Glomerular visceral epithelial cell (primary cell): ENCODE results near the gene NBPF1.
"Not testable (repeated sequence)": the region's sequence is repeated elsewhere in the genome, so short reads cannot be mapped to it uniquely, and the experiment has no call there.

ENCODE experiments used
- DNase-seq: peaks from one replicate; pipeline ENCODE4 v3.0.0-alpha.2; 2016; ENCODE audit errors: extremely low spot score

The NBPF1 gene

DNA sequence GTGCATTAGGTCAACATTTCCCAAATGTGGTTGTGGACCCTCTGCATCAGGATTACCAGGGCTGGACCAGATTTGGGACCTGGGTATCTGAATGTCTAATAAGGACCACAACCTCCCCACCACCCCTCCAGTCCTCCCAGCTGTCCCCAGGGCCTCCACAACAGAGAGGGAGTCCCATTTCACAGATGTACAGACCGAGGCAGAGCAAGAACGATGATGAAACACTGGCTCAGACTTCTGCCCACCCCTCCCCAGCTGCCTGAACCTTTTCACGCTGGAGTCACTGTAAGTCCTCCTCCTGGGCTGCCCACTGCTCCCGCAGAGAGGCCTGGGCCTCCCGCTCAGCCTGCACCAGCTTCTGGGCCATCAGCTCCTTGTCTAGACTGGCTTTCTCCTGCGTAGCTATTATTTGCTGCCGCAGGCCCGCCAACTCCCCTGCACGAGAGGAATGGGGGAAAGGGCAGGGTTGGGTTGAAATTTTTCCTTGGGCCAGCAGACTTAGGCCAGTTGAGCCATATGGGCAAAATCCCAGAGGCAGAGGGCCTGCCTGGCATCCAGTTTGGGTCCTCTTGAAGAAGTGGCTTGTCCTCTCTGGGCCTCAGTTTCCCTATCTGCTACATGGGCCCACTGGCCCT is 8.4 kb upstream of the NBPF1 start:
- DNase-seq: not testable (repeated sequence)

DNA sequence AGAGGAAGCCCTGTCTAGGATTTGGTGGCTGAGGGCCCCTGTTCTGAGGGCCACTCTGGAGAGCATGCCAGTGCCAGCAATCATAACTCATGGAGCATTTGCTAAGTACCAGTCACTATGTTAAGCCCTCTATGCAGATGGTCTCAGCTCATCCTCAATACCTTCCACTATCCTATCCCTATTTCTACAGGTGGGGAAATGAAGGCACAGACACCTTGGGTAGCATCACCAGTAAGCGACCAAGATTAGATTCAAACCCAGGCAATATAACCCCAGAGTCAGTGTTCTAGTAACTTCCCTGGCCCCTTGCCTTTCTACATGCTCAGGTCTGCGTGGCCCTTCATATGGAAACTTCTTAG is 7.9 kb upstream of the NBPF1 start:
- DNase-seq: no peak

DNA sequence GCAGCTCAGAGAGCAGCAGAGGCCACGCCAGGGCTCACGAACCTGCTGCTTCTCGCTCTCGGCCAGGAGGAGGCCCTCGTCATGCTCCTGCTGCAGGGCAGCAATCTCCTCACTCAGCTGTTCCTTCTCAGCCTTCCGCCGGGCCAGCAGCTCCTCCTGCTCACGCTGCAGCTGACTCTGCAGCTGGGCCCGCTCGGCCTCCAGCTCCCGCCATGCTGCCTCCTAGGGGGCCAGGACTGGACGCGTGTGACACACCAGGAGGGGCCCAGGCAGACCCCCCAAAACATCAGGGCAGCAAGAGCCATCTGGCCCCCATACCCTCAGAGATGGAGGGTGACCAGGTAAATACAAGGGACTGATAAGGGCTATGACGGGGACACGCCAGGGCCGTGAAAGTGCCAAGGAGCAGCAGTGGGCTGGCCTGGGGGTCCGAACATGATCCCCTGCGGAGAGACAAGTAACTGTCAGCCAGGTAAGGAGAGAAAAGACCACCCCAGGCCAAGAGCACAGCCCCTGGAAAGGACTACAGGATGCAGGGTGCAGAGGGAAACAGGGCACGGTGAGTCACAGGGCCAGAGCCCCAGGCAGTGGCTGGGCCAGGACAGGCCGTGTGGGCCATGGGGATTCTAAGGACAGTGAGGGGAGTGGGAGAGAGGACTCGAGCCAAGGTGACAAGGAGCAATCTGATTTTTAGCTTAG is 6.6 kb upstream of the NBPF1 start:
- DNase-seq: not testable (repeated sequence)

DNA sequence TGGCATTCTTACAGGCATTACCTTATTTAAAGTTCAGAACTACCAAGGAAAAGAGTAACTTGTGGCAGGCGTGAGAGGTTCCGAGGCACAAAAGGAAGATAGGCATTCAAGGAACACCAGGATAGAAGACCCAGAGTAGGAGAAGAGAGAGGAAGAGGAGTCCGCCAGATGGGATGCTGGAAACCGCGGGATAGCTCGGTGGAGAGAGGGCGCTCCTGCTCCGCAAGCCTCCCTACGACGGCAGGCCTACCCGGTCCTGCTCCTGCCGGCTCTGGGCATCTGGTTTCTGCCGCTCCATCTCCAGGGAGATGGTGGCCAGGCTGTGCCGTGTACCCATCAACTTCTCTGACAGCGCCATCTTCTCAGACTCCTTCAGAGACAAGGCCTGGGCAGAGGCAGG is 5.4 kb upstream of the NBPF1 start:
- no peak for DNase-seq

DNA sequence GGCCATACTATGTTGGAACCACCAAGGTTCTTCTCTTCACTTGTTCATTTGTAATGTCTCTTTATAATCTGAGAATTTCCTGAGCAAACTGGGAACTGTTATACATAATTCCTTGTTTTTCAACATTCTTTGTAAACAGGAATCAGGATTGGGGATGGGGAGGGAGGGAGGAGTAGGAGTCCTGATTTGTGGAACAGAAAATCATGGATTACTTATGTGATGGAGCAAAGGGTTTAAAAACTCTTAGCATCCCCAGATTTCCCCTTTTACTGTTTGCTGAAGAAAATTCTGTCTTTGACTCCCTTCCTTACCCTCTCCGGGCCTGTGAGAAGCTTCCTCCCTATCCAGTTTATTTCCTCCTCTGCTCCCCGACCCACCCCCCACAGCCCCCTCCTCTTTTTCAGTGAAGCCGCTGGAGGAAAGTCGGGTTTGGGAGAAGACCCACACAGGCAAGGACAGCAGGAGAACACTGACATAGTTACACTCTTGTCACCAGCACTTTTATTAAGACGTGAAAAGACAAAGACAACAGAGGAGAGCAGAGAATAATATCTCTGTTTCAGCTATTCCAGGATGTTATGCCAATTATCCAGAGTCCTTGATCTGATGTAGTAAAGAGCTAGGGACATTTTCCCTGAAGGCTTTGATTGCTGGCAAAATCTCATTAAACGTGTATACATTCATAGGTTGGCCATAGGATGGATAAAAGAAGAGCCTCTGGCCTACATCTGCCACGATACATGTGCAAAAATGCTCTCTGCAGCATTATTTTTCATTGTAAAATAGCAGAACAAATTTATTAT is 4.6 kb upstream of the NBPF1 start:
- no peak for DNase-seq

DNA sequence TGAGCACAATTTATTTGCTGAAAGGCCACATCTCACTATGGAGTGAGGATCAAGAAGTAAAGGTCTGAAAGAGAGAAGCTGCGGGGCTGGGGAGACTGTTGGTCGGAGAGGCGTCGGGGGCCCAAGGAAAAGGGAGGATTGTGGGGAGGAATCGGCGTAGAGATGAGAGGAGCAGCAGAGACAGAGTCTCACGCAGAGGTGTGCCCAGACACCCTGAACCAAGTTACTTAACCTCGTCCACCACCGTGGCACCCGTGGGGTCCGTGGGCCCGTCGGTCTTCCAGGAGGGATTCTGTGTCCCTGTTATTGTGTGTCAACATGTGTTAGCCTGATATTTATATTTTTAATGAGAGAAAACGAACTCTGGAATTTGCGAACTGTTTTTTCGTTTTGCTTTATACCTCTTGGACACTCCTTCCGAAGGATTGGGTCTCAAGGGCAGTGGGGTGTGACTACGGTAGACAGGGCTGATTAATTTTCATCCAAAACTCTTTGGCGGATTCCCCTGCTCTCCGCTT is 3.8 kb upstream of the NBPF1 start:
- no peak for DNase-seq

DNA sequence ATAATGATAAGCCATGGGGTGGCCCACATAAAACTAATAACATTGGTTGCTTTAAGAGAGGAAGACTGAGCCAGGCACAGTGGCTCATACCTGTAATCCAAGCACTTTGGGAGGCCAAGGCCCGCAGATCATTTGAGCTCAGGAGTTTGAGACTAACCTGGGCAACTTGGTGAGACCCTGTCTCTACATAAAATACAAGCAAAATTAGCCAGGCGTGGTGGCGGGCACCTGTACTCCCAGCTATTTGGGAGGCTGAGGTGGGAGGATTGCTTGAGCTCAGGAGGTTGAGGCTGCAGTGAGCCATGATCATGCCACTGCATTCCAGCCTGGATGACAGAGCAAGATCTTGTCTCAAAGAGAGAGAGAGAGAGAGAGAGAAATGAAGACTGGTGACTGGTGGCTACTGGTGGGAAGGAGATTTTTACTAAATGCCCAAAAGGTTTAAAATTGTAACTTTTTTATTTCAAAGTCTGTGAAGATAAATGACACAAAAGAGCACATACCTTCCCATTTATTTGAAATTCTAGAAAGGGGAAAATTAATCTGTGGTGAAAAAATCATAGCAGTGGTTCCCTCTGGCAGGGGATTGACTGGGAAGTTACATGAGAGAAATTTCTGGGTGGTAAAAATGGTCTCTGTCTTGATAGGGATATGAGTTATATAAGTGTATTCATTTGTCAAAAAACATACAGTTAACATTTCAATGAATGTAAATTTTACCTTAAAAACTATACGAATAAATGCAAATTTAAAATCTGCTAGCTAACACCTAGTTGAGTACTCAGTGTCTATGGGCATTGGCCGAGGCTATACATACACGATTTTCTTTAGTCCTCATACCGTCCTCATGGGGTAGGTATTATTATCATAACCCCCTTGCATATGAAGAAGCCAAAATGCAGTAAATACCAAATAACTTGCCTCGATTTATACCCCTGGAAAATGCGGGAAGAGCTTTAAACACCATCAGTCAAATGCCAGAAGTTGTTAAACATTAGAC is 2.2 kb upstream of the NBPF1 start:
- DNase-seq: no peak

DNA sequence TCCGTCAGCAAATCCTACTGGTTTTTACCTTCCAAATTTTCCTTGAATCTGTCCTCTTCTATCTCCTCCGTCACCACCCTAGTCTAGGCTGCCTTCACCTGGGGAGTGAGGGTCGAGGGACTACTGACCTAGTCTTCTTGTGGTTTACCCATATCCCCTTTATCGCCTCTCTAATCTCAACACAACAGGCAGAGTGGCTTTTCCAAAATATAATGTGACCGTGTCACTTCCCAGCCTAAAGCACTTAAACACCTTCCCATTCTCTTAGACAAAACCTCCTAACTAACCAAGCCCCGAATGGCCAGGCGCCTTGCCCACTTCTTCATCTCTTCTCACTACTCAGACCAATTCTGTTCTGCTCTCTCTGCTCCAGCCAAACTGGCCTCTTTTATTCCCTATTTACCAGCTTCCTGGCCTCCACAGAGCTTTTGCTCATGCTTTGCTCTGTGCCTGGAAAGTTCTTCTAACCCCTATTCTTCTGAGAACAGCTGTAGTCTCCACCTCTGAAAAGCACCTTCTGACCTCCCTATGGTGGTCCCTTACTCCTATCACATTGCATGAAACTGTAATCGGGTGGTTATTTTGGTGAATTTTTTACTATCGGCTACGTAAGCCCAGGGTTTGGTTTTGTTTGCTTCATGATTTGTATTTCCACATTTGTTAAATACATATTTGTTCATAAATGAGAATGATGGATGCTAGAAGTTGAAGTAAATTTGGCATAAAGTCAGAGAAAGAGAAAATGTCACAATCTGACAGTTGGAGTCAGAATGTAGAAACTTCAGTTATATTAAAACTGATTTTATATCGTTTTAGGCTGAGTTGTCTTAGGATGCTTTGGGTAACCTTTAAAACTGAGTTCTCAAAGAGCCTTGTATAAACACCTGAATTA is 1.2 kb upstream of the NBPF1 start:
- DNase-seq: no peak

DNA sequence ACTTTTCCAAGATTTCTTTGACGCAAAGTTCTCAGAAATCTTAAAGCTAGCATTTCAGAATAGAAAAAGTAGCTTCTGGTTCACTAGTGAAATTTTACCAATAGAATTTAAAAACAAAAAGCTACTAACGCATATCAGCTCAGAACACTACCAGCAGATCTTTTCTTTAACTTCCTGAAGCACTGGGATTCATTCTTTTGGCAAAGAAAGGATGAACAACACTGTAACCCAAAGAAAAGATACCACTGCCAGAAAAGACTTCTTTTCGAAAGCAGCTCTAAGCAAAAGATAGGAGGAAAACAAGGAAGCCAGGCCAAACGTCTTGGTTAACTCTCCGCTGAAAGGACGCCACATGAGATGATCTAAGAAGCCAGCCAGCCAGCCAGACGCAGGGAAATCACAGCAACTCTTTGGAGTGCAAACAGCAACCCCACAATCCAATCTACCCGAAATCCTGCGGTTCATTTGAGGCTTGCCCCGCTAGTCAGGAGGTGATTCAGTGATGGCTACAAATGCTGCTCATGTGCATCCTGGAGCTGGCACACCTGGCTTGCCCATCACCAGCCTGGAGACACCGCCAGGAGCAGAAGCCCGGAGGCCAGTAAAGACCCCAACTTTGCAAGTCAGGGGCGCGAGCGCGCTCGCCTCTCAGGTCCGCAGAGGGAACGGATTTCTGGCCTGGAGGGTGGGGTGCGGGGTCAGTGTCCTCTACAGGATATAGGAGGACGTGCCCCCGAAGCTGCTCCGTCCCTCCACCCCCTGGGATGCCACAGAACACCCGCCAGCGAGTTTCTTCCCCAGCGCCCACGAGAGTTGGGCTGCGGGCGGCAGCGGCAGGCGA is 812 bp downstream of the NBPF1 start:
- peak; percentile 87 for DNase-seq

DNA sequence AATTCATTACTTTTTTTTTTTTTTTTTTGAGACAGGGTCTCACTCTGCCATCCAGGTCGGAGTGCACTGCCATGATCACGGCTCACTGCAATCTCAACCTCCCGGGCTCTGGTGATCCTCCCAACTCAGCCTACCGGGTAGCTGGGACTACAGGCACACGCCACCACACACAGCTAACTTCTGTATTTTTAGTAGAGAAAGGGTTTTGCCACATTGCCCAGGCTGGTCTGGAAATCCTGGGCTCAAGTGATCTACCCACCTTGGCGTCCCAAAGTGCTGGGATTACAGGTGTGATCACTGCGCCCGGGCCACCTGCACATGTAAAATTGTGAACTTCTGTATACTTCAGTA is 1.4 kb downstream of the NBPF1 start:
- DNase-seq: not testable (repeated sequence)

DNA sequence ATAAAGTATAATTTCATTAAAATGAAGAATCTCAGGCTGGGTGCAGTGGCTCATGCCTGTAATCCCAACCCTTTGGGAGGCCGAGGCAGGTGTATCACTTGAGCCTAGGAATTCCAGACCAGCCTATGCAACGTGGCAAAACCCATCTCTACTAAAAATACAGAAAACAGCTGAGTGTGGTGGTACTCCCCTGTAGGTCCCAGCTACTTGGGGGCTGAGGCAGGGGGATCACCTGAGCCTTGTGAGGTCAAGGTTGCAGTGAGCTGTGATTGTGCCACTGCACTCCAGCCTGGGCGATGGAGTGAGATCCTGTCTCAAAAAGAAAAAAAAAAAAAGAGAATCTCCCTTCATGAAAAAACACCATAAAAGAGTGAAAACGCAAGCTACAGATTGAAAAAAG is 2.2 kb downstream of the NBPF1 start:
- DNase-seq: not testable (repeated sequence)

DNA sequence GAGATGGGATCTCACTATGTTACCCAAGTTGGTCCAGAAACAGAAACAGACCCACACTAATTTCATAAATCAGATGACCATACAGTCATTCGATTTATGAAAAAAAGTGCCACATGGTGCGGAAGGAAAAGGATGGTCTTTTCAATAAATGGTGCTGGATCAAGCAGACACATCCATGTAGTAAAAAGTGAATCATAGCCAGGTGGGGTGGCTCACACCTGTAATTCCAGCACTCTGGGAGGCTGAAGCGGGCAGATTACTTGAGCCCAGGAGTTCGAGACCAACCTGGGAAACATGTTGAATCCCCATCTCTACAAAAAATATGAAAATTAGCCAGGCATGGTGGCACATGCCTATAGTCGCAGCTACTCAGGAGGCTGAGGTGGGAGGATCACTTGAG is 2.8 kb downstream of the NBPF1 start:
- not testable (repeated sequence) for DNase-seq

DNA sequence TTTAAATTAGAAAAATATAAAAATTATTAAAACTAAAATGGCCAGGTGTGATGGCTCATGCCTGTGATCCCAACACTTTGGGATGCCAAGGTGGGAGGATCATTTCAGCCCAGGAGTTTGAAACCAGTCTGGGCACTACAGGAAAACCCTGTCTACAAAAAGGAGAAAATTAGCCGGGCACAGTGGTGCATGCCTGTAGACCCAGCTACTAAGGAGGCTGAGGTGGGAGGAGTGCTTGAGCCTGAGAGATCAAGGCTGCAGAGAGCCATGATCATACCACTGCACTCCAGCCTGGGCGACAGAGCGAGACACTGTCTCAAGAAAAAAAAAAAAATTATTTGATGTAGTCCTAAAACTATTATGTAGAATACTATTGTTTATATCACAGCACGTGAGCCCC is 3.6 kb downstream of the NBPF1 start:
- not testable (repeated sequence) for DNase-seq

DNA sequence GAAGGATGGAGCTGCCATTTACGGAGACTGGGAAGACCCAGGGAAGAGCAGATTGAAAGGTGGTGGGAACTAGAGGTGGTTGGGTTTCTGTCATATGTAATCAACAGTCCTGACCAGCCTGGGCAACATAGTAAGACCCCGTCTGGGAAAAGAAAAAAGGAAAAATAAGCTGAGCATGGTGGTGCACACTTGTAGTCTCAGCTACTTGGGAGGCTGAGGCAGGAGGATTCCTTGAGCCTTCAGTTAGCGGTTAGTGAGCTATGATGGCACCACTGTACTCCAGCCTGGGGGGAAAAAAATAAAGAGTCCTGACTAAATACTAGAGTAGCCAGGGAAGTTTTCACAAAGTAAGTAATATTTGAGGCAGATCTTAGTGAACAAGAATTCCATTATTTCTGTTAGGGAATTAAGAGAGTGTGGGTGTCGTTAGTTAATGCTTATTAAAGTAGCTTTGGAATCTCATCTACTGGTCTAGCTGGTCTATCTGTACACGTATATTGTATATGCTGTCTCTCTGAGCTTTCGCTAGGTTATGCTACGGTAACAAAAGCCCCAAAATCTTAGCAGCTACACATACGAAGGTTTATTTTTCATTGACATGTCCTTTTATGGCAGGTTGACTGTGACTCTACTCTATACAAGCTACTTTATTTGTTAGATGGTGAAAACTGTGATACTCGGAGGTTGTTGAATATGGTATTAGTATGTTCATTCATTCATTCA is 4.4 kb downstream of the NBPF1 start:
- DNase-seq: no peak

DNA sequence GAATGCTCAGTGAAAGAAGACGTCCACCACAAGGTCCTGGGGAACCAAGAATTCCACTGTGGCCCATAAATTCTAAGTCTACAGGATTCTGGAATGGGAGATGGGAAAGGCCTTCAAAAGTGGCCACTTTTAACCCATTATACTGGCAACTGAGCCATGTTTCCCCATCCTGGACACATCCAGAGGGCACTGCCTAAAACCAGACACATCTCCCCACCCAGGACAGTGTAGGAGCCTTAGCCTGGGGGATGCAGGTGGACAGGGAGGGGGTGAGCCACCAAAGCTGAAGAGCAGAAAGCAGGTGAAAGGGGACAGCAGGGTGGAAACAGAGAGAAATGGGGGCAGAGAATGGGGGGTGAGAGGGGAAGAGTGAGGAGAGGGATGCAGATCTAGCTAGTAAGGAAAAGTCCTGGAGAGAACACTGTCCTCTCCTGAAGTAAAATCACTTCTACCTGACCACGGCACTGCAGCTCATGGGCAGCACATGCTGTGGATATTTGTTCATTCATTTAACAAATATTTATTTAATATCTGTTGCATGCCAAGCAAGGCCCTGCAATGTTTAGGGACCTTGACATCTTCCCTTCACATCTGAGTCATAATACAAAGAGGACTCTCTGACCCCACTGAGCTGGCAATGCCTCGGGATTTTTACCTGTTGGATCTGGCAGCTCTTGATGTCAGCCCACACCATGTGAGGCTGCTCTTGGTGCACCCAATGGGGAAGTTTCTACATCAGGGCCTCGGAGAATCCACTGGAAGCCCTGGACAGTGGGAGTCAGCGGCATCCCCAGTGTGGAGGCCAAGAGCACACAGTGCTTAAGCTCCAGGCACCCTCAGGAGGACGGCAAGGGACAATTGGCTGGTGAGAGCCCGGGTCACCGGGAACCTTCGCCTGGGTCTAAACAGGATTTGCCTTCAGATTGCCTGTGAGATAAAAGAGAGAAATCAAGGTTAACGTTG is 5.2 kb downstream of the NBPF1 start:
- not testable (repeated sequence) for DNase-seq

DNA sequence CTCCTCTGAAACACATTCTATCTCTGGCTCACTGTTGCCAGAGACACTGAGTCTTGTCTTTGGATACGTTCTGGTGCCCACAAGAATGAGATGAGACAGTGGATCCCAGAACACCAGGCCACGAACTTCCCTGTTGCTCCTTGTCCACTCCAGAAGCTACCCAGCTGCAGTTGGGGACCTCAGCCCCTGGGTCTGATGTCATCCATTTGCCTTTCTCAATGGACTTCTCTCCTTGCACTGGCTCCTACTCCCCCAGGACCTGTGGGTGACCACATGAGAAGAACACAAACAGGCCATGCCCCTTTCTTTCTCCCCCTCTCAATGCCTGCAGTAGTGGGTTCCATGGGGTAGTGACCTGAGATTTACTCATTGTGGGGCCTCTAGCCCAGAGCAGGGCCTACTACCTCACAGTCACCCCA is 5.9 kb downstream of the NBPF1 start:
- DNase-seq: no peak

DNA sequence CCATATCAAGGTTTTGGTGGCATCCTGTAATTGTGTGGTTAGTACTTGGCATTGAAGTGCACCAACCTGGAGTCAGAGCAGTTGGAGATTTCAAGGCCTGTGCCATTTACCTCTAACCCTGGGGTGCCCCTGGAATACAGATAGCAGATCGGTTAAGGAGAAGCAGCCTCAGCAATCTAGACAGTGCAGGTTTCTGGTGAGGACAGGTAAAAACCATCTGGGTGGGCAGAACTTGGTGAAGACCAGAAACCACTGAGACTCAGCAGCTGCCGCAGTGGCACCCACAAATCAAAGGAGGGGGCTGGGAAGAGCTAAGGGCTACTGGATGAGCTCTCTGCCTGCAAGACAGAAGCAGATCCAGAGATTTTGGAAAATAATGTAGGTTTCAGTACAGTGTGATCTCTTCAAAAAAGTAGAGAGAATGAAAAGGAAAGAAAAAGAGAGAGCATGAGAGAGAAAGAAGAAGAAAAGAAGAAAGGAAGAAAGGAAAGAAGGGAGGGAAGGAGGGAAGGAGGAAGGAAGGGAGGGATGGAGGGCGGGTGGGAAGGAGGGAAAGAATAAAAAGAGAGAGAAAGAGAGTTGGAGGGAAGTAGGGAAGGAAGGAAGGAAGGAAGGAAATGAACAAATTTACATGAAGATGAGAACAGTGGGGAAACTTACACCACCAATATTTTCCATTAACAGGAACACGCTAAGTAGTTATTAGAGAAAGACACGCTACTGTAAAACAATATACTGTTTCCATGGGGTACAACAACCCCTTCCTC is 6.5 kb downstream of the NBPF1 start:
- not testable (repeated sequence) for DNase-seq
